Gastrocnemius medialis (tissue), 4 donors: ENCODE measurements around the gene ME3. TPM values are rescaled to one million over a fixed set of nuclear protein-coding genes. Genes with fewer than 3 reads are reported as not detected.

ENCODE experiments used
- ATAC-seq, 2 donors: fragments of 150-250 bp; one replicate each; pipeline ENCODE4 v1.9.1; 2016
- DNase-seq, 2 donors: peaks; one replicate each; pipeline ENCODE4 v3.0.0-alpha.2; 2019
- H3K27ac ChIP-seq, 4 donors: fragments of 200-600 bp; sonication (generic); 1 replicate in 1 of 4; 2 replicates in 3 of 4; pipeline ENCODE4 v1.5.1; 2016 to 2018; ENCODE audit warnings: mild to moderate bottlenecking in 2 of 4, moderate library complexity in 1 of 4
- H3K27me3 ChIP-seq, 3 donors: fragments of 200-600 bp; sonication (generic) in 2 of 3; 1 replicate in 1 of 3; 2 replicates in 2 of 3; pipeline versions ENCODE4 v1.5.1 to v1.6.0; 2016 to 2019; ENCODE audit warnings: mild to moderate bottlenecking in 1 of 3, moderate library complexity in 1 of 3
- H3K36me3 ChIP-seq, 2 donors: fragments of 200-600 bp; sonication (generic) in 1 of 2; one replicate each; pipeline ENCODE4 v1.5.1; 2017 to 2018
- H3K4me1 ChIP-seq, 2 donors: fragments of 200-600 bp; sonication (generic) in 1 of 2; one replicate each; pipeline ENCODE4 v1.5.1; 2016 to 2017; ENCODE audit warnings: mild to moderate bottlenecking in 2 of 2
- H3K4me3 ChIP-seq, 4 donors: fragments of 200-600 bp; sonication (generic) in 3 of 4; 1 replicate in 1 of 4; 2 replicates in 3 of 4; pipeline ENCODE4 v1.5.1; 2016 to 2019; ENCODE audit warnings: mild to moderate bottlenecking in 2 of 4
- H3K9me3 ChIP-seq, 3 donors: fragments of 200-600 bp; sonication (generic) in 2 of 3; 1 replicate in 1 of 3; 2 replicates in 2 of 3; pipeline ENCODE4 v1.5.1; 2016 to 2019
- POLR2A ChIP-seq, 2 donors: fragments of 450-650 bp; IDR thresholded peaks; one replicate each; pipeline ENCODE4 v1.6.1; 2017; ENCODE audit warnings: antibody characterized with exemption in 2 of 2, mild to moderate bottlenecking in 2 of 2, moderate library complexity in 2 of 2
- in situ Hi-C, 4 donors: fragments of 200-750 bp; cut with MboI; loops; one replicate each; pipeline versions ENCODE4 v1.15.0 to v1.8.0; 2017; ENCODE audit warnings: low sequenced_read_pairs in 4 of 4
- intact Hi-C: fragments of 100-400 bp; cut with DNase I; formaldehyde crosslinking; loops from one replicate; pipeline ENCODE4 v1.15.1; 2023; ENCODE audit warnings: low total_unique reads
- total RNA-seq, 4 donors: library from RNA; depleted of rRNA; stranded (reverse); fragments of >200 nt; gene quantifications; one replicate each; pipeline versions ENCODE4 v1.1.0 to v1.2.3, GENCODE V29; 2016
- TF ChIP-seq, protein P1 (sequence below), 5 experiments: fragments of 450-650 bp in 3 of 5; fragments of 200-600 bp in 2 of 5; sonication (generic) in 2 of 5; IDR thresholded peaks in 4 of 5; conservative IDR thresholded peaks in 1 of 5; 1 replicate in 4 of 5; 2 replicates in 1 of 5; pipeline ENCODE4 v1.5.1; 2016 to 2019; ENCODE audit warnings: antibody characterized with exemption in 5 of 5, mild to moderate bottlenecking in 3 of 5, moderate library complexity in 3 of 5

ME3 gene
- total RNA-seq, 4 donors from 2014 or later = 4.2 to 17.0 (median 15.7) TPM

DNA sequence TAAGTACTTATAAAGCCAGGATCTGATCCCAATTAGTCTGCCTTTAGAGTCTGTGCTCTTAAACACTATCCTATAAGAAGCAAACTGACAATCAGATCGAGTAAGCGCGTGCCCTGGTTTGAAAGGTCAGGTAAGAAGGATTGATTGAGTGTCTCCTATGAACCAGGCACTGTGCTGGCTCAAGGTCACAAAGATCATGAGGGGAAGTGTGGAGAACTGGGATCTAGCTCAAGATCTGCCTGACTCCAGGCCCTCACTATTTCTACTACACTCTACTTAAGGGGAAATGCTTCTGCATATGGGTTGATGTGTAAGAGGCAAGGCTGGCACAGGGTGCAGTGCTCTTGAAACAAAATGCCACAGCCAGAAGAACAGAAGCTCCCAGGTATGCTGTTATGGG, 77.0 kb downstream of the ME3 start:
- H3K4me1 ChIP-seq = peaks cover 31 to 41% of the 10 kb centered on the region in 2 donors
- ATAC-seq = no peak
- no peaks in the 10 kb centered on the region for H3K36me3 ChIP-seq
- no peak for TF ChIP-seq POLR2A (IDR thresholded peaks at IDR 0.05)
- TF ChIP-seq, protein P1, sequence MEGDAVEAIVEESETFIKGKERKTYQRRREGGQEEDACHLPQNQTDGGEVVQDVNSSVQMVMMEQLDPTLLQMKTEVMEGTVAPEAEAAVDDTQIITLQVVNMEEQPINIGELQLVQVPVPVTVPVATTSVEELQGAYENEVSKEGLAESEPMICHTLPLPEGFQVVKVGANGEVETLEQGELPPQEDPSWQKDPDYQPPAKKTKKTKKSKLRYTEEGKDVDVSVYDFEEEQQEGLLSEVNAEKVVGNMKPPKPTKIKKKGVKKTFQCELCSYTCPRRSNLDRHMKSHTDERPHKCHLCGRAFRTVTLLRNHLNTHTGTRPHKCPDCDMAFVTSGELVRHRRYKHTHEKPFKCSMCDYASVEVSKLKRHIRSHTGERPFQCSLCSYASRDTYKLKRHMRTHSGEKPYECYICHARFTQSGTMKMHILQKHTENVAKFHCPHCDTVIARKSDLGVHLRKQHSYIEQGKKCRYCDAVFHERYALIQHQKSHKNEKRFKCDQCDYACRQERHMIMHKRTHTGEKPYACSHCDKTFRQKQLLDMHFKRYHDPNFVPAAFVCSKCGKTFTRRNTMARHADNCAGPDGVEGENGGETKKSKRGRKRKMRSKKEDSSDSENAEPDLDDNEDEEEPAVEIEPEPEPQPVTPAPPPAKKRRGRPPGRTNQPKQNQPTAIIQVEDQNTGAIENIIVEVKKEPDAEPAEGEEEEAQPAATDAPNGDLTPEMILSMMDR (IDR thresholded peaks at IDR 0.05 in 4 of 5, conservative IDR thresholded peaks at IDR 0.05 in 1 of 5) = no peak
- no peaks in the 10 kb centered on the region for H3K9me3 ChIP-seq
- no peaks in the 10 kb centered on the region for H3K27me3 ChIP-seq
- H3K27ac ChIP-seq = no peak overlapping the region
- intact Hi-C loops (no loop called here), in situ Hi-C loops (no loop called here)
- H3K4me3 ChIP-seq = no peak overlapping the region
- DNase-seq = no peak

DNA sequence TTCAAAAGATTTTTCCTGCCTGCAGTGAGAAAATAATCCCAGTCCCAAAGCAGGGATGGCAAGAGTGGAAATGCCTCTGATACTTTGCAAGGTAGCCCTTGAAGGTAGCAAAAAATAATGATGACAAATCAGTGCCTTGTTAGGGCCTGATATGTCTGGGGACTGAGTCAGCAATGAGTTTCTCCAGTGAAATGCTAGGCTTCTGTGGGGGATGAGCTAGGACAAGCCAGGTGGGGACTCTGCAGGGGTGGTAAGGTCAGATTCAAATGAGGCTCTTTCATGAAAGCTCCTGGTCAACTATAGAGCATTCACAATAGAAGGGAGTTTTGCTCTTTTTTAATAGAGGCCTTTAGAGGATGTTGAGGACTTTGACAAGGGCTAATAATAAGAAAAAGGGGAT, 77.7 kb downstream of the ME3 start:
- H3K9me3 ChIP-seq = no peaks in the 10 kb centered on the region
- H3K36me3 ChIP-seq = no peaks in the 10 kb centered on the region
- DNase-seq = no peak
- no peak overlapping the region for H3K4me3 ChIP-seq
- TF ChIP-seq, protein P1 (IDR thresholded peaks at IDR 0.05 in 4 of 5, conservative IDR thresholded peaks at IDR 0.05 in 1 of 5) = no peak
- no peak for TF ChIP-seq POLR2A (IDR thresholded peaks at IDR 0.05)
- H3K27ac ChIP-seq = no peak overlapping the region
- intact Hi-C loops = no loop called here
- no peak for ATAC-seq
- in situ Hi-C loops = no loop called here
- peaks cover 38 to 48% of the 10 kb centered on the region in 2 donors for H3K4me1 ChIP-seq
- H3K27me3 ChIP-seq = no peaks in the 10 kb centered on the region

DNA sequence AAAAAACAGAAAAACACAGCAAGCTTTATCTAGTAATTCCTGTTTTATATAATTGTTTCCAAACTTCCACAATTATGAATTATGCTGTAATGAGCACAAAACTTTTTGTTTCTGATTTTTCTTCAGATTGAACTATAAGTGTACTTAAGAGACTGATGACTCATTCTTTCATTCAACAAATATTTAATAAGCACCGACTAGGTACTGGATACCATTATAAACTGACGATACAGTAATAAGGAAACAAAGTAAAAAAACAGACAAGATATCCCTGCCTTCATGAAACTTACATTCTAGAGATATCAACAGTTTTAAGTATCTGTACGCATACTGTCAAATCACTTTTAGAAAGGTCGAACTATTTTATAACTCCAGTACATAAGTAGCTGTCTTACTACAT, 78.6 kb downstream of the ME3 start:
- no peaks in the 10 kb centered on the region for H3K9me3 ChIP-seq
- no peaks in the 10 kb centered on the region for H3K36me3 ChIP-seq
- TF ChIP-seq POLR2A (IDR thresholded peaks at IDR 0.05) = no peak
- TF ChIP-seq, protein P1 (IDR thresholded peaks at IDR 0.05 in 4 of 5, conservative IDR thresholded peaks at IDR 0.05 in 1 of 5) = no peak
- ATAC-seq (no peak), DNase-seq (no peak)
- H3K27me3 ChIP-seq = no peaks in the 10 kb centered on the region
- in situ Hi-C loops = no loop called here
- intact Hi-C loops = no loop called here
- peaks cover 47 to 55% of the 10 kb centered on the region in 2 donors for H3K4me1 ChIP-seq
- no peak overlapping the region for H3K27ac ChIP-seq
- H3K4me3 ChIP-seq = no peak overlapping the region

DNA sequence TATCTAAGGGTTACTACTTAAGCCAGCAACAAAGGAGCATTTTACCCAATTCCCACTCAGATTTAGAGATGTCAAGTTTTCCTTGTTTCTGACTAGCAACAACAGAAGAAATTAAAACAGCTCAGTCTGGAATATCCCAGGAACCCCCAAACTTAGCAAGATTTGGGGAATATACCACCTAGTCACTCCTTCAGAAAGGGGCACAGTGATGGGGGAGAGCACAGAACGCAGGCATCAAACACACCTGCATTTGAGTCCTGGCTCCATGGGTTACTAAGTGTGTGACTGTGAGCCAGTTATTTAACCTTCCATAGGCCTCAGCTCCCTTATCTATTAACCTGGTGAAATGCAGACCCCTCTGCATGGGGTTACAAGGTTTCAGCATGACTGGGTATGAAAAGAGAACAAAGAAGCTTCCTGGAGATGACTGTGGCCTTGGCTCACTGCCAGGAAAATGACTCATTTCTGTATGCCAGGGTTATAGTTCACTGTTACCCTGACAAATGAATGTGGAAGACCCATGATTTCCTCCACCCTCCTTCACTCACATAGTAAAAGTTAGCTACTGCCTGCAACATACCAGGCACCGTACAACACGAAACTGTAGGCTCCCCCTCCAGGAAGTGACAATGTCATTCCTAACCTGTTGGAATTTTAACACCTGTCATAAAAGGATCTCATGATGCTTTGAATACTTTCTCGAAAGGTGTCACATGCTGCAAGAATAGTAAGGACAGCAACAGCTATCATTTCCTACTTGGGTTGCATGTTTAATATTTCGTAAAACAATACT, 79.6 kb downstream of the ME3 start:
- Histone ChIP-seq H3K4me1 (peaks cover 56 to 65% of the 10 kb centered on the region in 2 donors), H3K9me3 (no peaks in the 10 kb centered on the region), H3K4me3 (no peak overlapping the region), H3K27ac (peak overlapping the region in 2 of 4 donors; percentile 18 to 42), H3K27me3 (no peaks in the 10 kb centered on the region), H3K36me3 (no peaks in the 10 kb centered on the region)
- intact Hi-C loops (no loop called here), in situ Hi-C loops (no loop called here)
- TF ChIP-seq POLR2A (IDR thresholded peaks at IDR 0.05) = no peak
- TF ChIP-seq, protein P1 (IDR thresholded peaks at IDR 0.05 in 4 of 5, conservative IDR thresholded peaks at IDR 0.05 in 1 of 5) = no peak
- DNase-seq (peak; percentile 13 to 34), ATAC-seq (peak; percentile 11 to 30)
